Prostate gland (tissue), 2 donors: ENCODE data around the gene KRT33B. TPM values are rescaled to one million over a fixed set of nuclear protein-coding genes. Genes with fewer than 3 reads are reported as not detected.
"Not testable (repeated sequence)": the region's sequence is repeated elsewhere in the genome, so short reads cannot be mapped to it uniquely, and the experiment has no call there.

Experiments
- DNase-seq: peaks from one replicate; pipeline ENCODE4 v3.0.0-alpha.2; 2019; ENCODE audit warnings: low spot score
- H3K27ac ChIP-seq, 2 donors: fragments of 200-600 bp; sonication (generic); 2 replicates each; pipeline ENCODE4 v1.5.1; 2017 to 2019
- H3K27me3 ChIP-seq: fragments of 200-600 bp; sonication (generic); replicated peaks from 2 replicates; pipeline ENCODE4 v1.5.1; 2019; ENCODE audit not compliant: insufficient read depth
- H3K36me3 ChIP-seq, 2 donors: fragments of 200-600 bp; sonication (generic); 1 replicate in 1 of 2; 2 replicates in 1 of 2; pipeline versions ENCODE4 v1.5.1 to v1.8.1; 2017 to 2019
- H3K4me1 ChIP-seq: fragments of 200-600 bp; sonication (generic); replicated peaks from 2 replicates; pipeline ENCODE4 v1.5.1; 2019
- H3K4me3 ChIP-seq, 2 donors: fragments of 200-600 bp; sonication (generic); 2 replicates each; pipeline ENCODE4 v1.5.1; 2017 to 2019
- H3K9me3 ChIP-seq: fragments of 200-600 bp; sonication (generic); 2 replicates; pipeline ENCODE4 v1.5.1; 2017
- CTCF ChIP-seq, 4 experiments: fragments of 200-600 bp in 2 of 4; fragments of 450-650 bp in 2 of 4; sonication (generic) in 2 of 4; IDR thresholded peaks; 1 replicate in 3 of 4; 2 replicates in 1 of 4; pipeline ENCODE4 v1.5.1; 2016 to 2019; ENCODE audit warnings: antibody characterized with exemption in 4 of 4, mild to moderate bottlenecking in 2 of 4, moderate library complexity in 2 of 4
- POLR2A ChIP-seq: fragments of 450-650 bp; IDR thresholded peaks from one replicate; pipeline ENCODE4 v1.6.1; 2016; ENCODE audit warnings: antibody characterized with exemption, mild to moderate bottlenecking
- POLR2AphosphoS5 ChIP-seq: sonication (generic); formaldehyde crosslinking; IDR thresholded peaks from one replicate; pipeline ENCODE4 v1.6.1; 2017; ENCODE audit warnings: antibody characterized with exemption
- WGBS: methylation state at CpG from one replicate; pipeline ENCODE4 v1.1.5; 2018; 5-methylcytosine and 5-hydroxymethylcytosine counted together
- intact Hi-C: fragments of 100-400 bp; cut with DNase I; formaldehyde crosslinking; loops from one replicate; pipeline ENCODE4 v1.14.2; 2022
- total RNA-seq, 2 donors: library from RNA; depleted of rRNA; stranded (reverse); fragments of >200 nt; gene quantifications; one replicate each; pipeline ENCODE4 v1.1.0, GENCODE V29; 2016

KRT33B gene
- total RNA-seq, 2 donors from 2014 or later: not detected

GRCh38 chr17:41403404-41404023 is 33.9 kb upstream of the KRT33B start:
- Histone ChIP-seq H3K9me3 (no peaks in the 10 kb centered on the region), H3K36me3 (no peaks in the 10 kb centered on the region), H3K27ac (no peak overlapping the region), H3K4me3 (no peak overlapping the region), H3K27me3 (no peaks in the 10 kb centered on the region), H3K4me1 (no peaks in the 10 kb centered on the region)
- 73% methylated on average over 4 of the region's 4 CpGs for WGBS
- no peak for DNase-seq
- intact Hi-C loops: no loop called here
- TF ChIP-seq POLR2AphosphoS5: no peak
- TF ChIP-seq POLR2A: no peak
- no peak for TF ChIP-seq CTCF (IDR thresholded peaks at IDR 0.05)

- 70% methylated on average over 5 of the region's 5 CpGs for WGBS
- no peaks in the 10 kb centered on the region for H3K27me3 ChIP-seq
- H3K4me3 ChIP-seq: no peak overlapping the region
- H3K9me3 ChIP-seq: no peaks in the 10 kb centered on the region
- no peak overlapping the region for H3K27ac ChIP-seq
- no peaks in the 10 kb centered on the region for H3K4me1 ChIP-seq
- H3K36me3 ChIP-seq: no peaks in the 10 kb centered on the region
- no peak for DNase-seq
- TF ChIP-seq POLR2AphosphoS5 (no peak), POLR2A (no peak), CTCF (IDR thresholded peaks at IDR 0.05) (no peak)
- intact Hi-C loops: no loop called here
These were observed 32.5 kb upstream of the KRT33B start for GRCh38 chr17:41402161-41402560.

- intact Hi-C loops: no loop called here
- Histone ChIP-seq H3K9me3 (no peaks in the 10 kb centered on the region), H3K4me3 (no peak within 1 kb of the TSS), H3K27ac (no peak within 1 kb of the TSS), H3K27me3 (no peaks in the 10 kb centered on the region), H3K4me1 (no peaks in the 10 kb centered on the region), H3K36me3 (no peaks in the 10 kb centered on the region)
- WGBS: 95% methylated on average over 16 of the region's 16 CpGs
- TF ChIP-seq CTCF (IDR thresholded peaks at IDR 0.05): no peak
- TF ChIP-seq POLR2AphosphoS5: no peak
- no peak for TF ChIP-seq POLR2A
- no peak for DNase-seq
These were observed 27.5 kb upstream of the KRT33B start, which contains the start of gene KRT31 for GRCh38 chr17:41396996-41397660. Gene KRT31, minus strand, starts transcription at chr17:41397608. Its CDS starts 69 bp downstream, at chr17:41397539.

- TF ChIP-seq POLR2AphosphoS5 (no peak), CTCF (IDR thresholded peaks at IDR 0.05) (no peak)
- H3K27me3 ChIP-seq: no peaks in the 10 kb centered on the region
- intact Hi-C loops: no loop called here
- no peak overlapping the region for H3K27ac ChIP-seq
- H3K36me3 ChIP-seq: no peaks in the 10 kb centered on the region
- DNase-seq: no peak
- 95% methylated on average over 7 of the region's 7 CpGs for WGBS
- H3K4me1 ChIP-seq: no peaks in the 10 kb centered on the region
- no peak overlapping the region for H3K4me3 ChIP-seq
- no peaks in the 10 kb centered on the region for H3K9me3 ChIP-seq
These were observed 26.7 kb upstream of the KRT33B start for GRCh38 chr17:41396340-41396739.

- no peak overlapping the region for H3K27ac ChIP-seq
- no peaks in the 10 kb centered on the region for H3K4me1 ChIP-seq
- no peak for DNase-seq
- no peaks in the 10 kb centered on the region for H3K27me3 ChIP-seq
- TF ChIP-seq POLR2AphosphoS5 (no peak), CTCF (IDR thresholded peaks at IDR 0.05) (no peak), POLR2A (no peak)
- H3K4me3 ChIP-seq: no peak overlapping the region
- 100% methylated on average over 1 of the region's 1 CpG for WGBS
- H3K36me3 ChIP-seq: no peaks in the 10 kb centered on the region
- intact Hi-C loops: no loop called here
- no peaks in the 10 kb centered on the region for H3K9me3 ChIP-seq
These were observed 26.0 kb upstream of the KRT33B start for GRCh38 chr17:41395611-41396010.

- H3K4me1 ChIP-seq, H3K27me3 ChIP-seq, DNase-seq, H3K36me3 ChIP-seq, H3K9me3 ChIP-seq, H3K4me3 ChIP-seq, H3K27ac ChIP-seq, intact Hi-C loops: not testable (repeated sequence)
- 68% methylated on average over 9 of the region's 12 CpGs for WGBS
These were observed 25.4 kb upstream of the KRT33B start for GRCh38 chr17:41395044-41395443.
